C4-2B (cell line): ENCODE measurements around the gene ABHD2.
A peak's percentile ranks its signal among the peaks of the same experiment; 100 is the strongest.

Source experiments
- H3K27ac ChIP-seq: fragments of 450-650 bp; 2 replicates; pipeline ENCODE4 v1.5.1; 2017
- CTCF ChIP-seq: fragments of 450-650 bp; conservative IDR thresholded peaks from 2 replicates; pipeline ENCODE4 v1.5.1; 2017; ENCODE audit warnings: mild to moderate bottlenecking
- ZFX ChIP-seq: fragments of 450-650 bp; IDR thresholded peaks from 2 replicates; pipeline ENCODE4 v1.6.1; 2017

The ABHD2 gene

GRCh38 chr15:89174476-89174875 is 86.2 kb downstream of the ABHD2 start:
- peak overlapping the region; percentile 18; the same call in 1 of the 2 replicates for H3K27ac ChIP-seq
- TF ChIP-seq CTCF = no peak
- no peak for TF ChIP-seq ZFX

- TF ChIP-seq CTCF = no peak
- no peak for TF ChIP-seq ZFX
- no peak overlapping the region; the same call in 1 of the 2 replicates for H3K27ac ChIP-seq
Measured at GRCh38 chr15:89175617-89176191, 87.4 kb downstream of the ABHD2 start.

DNA sequence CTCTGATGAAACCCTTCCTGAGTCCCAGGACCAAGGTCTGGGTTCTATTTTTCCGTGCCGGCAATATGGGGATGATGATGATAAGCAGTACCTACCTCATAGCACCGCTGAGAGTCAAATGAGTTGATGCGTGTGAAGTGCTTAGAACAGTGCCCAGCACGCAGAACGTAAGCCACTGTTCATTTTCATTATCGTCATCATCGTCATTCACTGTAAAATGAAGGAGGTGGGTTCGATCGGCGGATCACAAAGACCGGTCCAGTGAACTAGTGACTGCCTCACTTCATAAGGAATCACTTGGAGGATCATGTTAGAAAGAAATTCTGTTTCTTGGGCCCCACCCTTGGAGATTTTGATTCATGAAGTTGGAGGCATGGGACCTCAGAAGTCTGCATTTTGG is 88.9 kb downstream of the ABHD2 start:
- H3K27ac ChIP-seq = peak overlapping the region; percentile 22; the same call in 1 of the 2 replicates
- TF ChIP-seq CTCF (no peak), ZFX (no peak)

GRCh38 chr15:89177633-89178306 is 89.5 kb downstream of the ABHD2 start:
- H3K27ac ChIP-seq = peak overlapping the region; percentile 22; the same call in 1 of the 2 replicates
- TF ChIP-seq ZFX = no peak
- TF ChIP-seq CTCF = peak; percentile 85

DNA sequence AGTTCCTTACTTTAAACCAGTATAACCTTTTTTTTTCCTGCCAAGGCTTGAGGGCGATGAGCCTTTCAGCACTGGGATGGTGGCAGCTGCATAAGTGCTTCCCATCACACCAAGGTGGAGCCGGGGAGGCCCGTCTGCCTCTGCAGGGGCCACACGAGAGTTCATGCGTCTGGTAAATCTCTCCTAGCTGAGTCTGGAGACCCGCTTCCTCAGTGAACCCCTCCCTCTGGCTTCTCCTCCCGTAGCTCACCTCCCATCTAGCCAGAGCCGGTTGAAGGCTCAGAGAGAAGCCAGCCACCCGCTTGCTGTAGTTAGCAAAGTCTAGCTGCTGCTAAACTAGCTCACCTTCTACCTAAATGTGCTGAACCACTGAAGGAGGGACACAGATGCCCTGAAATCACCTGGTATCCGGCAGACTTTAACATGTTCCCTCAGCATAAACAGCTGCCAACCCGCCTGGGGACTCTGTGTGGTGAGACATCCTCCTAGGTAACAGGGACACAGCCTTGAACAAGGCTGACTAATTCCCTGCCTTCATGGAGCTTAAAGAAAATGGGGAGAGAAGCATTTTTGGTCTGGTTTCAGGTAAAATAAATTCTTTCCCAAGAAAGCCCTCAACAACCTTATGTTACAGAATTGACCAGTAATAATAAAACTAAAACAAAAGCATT is 90.2 kb downstream of the ABHD2 start:
- TF ChIP-seq CTCF = no peak
- TF ChIP-seq ZFX = no peak
- H3K27ac ChIP-seq = no peak overlapping the region

DNA sequence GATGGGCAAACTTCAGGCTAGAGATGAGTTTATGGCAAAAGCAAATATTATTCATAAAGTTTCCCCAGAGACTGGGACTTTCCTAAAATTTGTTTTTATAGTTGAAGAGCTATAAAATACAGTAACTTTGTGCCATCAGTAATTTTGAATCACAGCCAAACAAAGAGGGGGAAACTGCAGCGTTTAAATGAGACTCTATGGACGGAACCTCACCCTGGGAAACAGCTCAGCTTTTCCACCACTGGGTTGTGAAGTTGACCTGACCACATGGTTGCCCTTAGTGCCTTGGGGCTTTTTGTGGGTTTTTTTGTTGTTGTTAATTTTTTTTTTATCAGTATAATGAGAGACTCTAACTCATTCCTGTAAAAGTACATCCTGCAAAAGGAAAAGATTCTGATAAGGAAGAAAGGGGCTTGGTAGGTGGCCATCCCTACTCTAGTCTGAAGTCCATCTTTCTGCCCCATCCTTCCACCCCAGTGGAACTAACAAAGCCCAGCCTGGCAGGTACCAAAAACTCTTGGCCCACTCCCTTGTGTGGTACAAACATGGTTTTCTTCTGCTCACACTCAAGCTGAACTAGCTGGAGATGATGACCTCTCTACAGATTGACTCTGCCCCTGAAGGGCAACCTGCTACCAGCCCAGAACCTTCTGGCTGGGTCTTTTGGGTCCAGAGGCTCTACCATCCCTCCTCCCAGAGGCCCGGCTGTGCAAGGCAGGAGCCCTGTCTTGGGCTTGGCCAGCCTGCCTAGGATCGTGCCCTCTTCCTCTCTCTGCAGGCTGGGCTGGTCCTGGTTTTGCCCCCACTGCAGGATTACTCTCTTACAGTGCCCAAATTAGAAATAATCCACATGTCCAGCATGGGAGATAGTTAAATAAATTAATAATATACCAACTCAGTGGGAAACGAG is 92.0 kb downstream of the ABHD2 start:
- TF ChIP-seq CTCF (no peak), ZFX (no peak)
- no peak overlapping the region for H3K27ac ChIP-seq
